Sciatic nerve (tissue), 2 donors: ENCODE measurements around the gene NAGS. TPM values are rescaled to one million over a fixed set of nuclear protein-coding genes. Genes with fewer than 3 reads are reported as not detected.
"Not testable (repeated sequence)": the region's sequence is repeated elsewhere in the genome, so short reads cannot be mapped to it uniquely, and the experiment has no call there.

ENCODE experiments used
- ATAC-seq: fragments of 200-7000 bp; cut with Tn5 transposase; one replicate; pipeline ENCODE4 v1.9.1; 2020; ENCODE audit warnings: mild to moderate bottlenecking, moderate library complexity
- DNase-seq: peaks from one replicate; pipeline ENCODE4 v3.0.0-alpha.2; 2020; ENCODE audit warnings: low spot score
- intact Hi-C: fragments of 100-400 bp; cut with DNase I; formaldehyde crosslinking; loops from one replicate; pipeline ENCODE4 v1.14.2; 2022
- total RNA-seq: library from RNA; stranded (reverse); fragmentation: NEBNext Ultra II Directional; extraction: Animal tissue kit (Norgen Biotek cat#: 25700); gene quantifications from one replicate; pipeline ENCODE4 v1.2.1, GENCODE V29; 2021
- donor health status: DM: no; HTN: no; CAD: no.
- donor health status: DM: no; HTN: no; CAD: no.

Gene NAGS, protein sequence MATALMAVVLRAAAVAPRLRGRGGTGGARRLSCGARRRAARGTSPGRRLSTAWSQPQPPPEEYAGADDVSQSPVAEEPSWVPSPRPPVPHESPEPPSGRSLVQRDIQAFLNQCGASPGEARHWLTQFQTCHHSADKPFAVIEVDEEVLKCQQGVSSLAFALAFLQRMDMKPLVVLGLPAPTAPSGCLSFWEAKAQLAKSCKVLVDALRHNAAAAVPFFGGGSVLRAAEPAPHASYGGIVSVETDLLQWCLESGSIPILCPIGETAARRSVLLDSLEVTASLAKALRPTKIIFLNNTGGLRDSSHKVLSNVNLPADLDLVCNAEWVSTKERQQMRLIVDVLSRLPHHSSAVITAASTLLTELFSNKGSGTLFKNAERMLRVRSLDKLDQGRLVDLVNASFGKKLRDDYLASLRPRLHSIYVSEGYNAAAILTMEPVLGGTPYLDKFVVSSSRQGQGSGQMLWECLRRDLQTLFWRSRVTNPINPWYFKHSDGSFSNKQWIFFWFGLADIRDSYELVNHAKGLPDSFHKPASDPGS
- 0.58 TPM for total RNA-seq

DNA sequence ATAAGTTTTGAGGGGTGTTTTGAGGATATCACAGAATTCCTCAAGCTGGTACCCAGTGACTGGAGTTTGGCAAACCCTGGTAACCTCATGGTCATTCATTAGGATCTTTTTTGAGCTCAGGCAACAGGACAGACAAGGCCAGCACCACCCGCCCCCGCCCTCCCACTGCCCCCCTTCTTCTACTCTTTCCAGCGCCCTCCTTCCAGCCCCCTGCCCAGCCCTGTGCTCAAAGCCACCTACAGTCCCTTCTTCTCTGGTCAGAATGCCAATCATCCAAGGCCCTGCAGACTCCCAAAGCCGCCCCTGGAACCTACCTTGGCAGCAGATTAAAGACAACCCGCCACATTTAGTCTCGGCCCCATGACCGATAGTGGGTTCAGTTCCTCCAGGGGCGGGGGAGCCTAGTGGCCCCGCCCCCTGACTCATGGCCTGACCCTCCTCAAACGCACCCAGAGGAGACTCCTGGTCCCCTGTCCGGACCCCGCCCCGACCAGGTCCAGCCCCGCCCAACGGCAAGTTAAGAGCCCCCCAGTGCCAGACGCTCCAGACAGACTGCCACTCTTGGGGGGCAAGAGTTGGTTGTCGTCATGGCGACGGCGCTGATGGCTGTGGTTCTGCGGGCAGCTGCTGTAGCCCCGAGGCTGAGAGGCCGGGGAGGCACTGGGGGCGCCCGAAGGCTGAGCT, at the start of gene NAGS:
Gene NAGS, plus strand, starts transcription at position 546 of the 684 bp plus-strand sequence. Its CDS starts 42 bp downstream, at position 588.
- intact Hi-C loops = no loop called here
- ATAC-seq = no peak
- no peak for DNase-seq

DNA sequence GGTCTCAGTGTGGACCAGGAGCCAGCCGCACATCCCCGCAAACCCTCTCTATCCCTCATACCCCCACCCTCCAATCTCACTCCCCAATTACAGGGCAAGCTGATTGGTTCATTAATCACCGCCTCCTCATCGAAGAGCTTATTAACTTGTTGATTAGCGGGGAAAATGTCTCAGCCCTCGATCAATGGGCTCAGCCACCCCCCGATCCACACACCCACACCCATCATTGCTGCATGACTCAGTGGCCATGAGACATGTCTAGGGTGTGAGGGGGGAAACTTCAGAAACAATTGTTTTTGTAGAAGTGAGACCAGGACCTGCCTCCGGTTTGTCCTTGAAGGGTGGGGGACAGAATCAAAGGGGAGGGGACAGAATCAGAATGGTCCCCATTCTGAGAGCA, 48.2 kb upstream of the NAGS start:
- no peak for DNase-seq
- ATAC-seq = no peak
- intact Hi-C loops = no loop called here

DNA sequence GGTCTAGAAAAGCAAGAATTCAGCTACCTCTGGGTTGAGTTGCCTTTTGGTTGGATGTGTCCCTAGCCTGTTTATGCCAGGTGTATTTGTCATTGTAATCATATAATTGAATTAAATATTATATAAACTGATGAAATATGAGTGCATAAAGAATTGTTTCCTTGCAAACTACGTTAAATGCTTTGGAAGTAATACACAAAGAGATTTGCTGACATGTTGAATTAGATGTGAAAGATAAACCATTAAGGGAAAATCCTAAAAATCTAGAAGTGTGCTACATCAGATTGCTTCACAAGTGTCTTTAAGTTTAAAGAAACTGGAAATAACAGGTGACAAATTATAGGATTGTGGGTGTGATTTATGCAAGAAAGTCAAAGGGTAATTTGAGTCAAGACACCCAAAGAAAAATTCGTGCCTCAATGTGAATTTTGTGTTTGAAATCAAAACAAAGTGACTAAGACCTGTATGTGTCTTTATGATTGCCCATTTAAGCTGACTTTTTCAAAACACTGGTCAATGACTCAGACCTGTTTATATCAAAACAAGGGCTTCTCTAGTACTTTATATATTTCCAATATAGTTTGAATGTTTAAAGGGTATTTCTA, 45.6 kb upstream of the NAGS start:
- no peak for ATAC-seq
- DNase-seq = no peak
- intact Hi-C loops = no loop called here

DNA sequence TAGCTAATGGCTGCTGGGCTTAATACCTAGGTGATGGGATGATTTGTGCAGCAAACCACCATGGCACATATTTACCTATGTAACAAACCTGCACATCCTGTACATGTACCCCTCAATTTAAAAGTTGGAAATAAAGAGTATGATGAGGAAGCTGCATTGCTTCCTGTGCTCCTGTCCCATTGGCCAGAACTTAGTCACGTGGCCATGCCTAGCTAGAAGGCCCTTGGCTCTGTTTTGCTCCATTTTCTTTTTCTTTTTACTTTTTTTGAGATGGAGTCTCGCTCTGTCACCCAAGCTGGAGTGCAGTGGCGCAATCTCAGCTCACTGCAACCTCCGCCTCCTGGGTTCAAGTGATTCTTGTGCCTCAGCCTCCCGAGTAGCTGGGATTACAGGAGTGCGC, 43.1 kb upstream of the NAGS start:
- DNase-seq, ATAC-seq: not testable (repeated sequence)

DNA sequence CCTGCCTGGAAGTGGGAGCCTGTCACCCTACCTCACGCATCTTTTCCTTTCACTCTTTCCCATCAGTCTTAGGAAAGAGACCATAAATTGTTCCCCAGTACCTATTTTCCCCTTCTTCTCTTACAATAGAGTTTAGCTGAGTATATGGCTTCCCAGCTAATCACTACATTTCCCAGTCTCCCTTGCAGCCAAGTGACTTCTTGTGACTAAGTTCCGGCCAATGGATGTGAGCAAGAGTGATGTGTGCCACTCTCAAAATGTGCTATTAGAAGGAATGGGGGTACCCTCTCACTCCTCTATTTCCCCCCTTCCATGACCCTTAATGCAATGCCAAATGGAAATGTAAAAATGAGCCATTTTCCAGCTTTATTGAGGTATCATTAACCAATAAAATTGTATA, 42.5 kb upstream of the NAGS start:
- intact Hi-C loops = no loop called here
- DNase-seq (no peak), ATAC-seq (no peak)

More for the DNA sequence above, 43.1 kb upstream of the NAGS start:
- intact Hi-C loops = not testable (repeated sequence)

DNA sequence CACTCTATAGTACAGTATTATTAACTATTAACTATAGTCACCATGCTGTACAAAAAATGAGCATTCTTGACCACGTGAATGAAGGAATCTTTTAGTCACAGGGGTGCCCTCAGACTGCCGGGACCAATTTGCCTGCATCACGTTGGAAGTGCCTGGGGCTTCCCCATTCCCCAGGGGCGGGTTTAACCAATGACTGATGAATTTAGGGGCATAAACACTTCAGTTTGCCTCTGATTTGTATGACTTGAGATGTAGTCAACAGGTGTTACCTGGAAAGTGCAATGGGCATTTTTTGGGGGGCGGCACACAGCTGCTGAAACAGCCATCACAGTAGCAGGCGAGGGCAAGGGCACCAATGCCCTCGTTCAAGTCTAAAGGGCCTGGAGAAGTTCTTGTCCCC, 41.9 kb upstream of the NAGS start:
- ATAC-seq (no peak), DNase-seq (no peak)
- intact Hi-C loops = no loop called here

DNA sequence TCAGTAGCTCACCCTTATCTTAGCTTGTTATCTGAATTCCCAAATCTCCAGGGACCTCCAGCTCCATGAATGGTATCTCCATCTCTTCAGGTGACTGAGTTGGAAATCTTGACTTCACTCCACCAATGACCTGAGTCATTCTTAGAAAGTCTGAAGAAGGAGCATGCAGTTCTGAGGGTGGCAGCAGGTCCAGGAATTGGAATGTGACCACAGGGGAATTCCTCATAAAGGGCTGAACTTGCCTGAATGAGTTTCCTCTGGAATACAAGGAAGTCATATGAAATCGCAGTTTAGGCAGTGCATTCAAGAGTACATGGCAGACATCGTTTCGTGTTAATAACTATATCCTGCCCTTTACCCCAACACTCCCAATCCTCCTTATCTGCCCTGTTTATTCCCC, 38.1 kb upstream of the NAGS start:
- DNase-seq (no peak), ATAC-seq (no peak)
- intact Hi-C loops = no loop called here

DNA sequence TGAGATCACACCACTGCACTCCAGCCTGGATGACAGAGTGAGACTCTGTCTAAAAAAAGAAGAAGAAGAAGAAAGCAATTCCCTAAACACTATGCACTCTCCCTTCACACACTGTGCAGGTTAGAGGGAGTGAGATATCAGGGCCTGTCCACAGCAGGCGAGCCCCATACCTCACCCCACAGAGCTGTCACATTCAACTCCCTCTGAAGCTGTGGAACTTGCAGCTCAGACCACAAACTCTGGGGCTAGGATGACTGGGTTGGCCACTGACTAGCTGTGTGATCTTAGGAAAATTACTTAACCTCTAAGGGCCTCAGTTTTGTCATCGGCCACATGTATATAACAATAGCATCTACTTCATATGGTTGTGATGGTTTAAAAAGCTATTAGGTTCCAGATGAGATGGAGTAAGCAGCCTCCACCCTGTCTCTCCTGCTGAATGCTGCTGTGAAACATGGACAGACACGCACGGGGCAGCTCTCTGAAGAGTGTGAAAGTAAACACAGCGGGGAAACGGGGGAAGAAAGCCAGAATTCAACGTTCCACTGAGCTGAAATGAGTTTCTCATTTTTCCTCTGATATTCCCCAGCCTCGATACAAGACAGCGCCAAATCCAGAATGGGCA, 37.1 kb upstream of the NAGS start:
- intact Hi-C loops = no loop called here
- ATAC-seq = no peak
- no peak for DNase-seq

DNA sequence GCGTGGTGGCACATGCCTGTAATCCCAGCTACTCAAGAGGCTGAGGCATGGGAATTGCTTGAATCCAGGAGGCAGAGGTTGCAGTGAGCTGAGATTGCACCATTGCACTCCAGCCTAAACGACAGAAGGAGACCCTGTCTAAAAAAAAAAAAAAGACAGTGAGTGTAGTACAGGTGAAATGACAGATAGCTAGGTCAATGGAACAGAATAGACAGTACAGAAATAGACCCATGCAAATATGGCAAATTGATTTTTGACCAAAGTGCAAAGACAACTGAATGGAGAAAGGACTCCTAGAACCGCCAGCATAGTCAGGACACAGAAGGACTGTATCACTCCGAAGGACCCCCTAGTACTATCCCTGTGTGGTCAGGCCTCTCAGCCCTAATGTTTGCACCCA, 34.1 kb upstream of the NAGS start:
- intact Hi-C loops = no loop called here
- no peak for ATAC-seq
- no peak for DNase-seq

DNA sequence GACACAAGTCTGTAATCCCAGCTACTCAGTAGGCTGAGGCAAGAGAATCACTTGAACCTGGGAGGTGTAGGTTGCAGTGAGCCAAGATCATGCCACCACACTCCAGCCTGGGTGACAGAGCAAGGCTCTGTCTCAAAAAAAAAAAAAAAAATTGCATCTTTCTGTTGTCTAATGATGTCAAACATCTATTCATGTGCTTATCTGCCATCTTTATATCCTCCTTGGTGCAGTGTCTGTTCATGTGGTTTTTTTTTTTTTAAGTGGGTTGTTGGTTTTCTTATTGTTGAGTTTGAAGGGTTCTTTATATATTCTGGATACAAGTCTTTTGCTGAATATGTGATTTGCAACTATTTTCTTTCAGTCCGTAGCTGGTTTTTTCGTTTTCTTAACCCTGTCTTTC, 33.0 kb upstream of the NAGS start:
- ATAC-seq, DNase-seq, intact Hi-C loops: not testable (repeated sequence)

DNA sequence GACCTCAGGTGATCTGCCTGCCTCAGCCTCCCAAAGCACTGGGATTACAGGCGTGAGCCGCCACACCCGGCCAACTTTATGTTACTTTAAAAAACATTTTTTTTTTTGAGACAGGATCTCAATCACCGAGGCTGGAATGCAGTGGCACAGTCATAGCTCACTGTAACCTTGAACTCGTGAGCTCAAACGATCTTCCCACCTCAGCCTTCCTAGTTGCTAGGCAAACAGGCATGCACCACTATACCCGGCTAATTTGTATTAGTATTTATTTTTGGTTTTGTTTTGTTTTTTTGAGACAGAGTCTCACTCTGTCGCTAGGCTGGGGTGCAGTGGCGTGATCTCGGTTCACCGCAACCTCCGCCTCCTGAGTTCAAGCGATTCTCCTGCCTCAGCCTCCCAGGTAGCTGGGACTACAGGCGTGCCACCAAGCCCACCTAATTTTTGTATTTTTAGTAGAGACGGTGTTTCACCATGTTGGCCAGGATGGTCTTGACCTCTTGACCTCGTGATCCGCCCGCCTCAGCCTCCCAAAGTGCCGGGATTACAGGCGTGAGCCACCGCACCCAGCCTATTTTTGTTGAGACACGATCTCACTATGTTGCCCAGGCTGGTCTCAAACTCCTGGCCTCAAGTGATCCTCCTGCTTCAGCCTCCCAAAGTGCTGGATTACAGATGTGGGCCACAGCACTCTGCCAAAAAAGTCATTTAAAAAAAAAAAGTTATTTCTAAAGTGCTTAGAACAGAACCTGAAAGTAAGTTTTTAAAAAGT, 31.8 kb upstream of the NAGS start:
- intact Hi-C loops, ATAC-seq, DNase-seq: not testable (repeated sequence)

DNA sequence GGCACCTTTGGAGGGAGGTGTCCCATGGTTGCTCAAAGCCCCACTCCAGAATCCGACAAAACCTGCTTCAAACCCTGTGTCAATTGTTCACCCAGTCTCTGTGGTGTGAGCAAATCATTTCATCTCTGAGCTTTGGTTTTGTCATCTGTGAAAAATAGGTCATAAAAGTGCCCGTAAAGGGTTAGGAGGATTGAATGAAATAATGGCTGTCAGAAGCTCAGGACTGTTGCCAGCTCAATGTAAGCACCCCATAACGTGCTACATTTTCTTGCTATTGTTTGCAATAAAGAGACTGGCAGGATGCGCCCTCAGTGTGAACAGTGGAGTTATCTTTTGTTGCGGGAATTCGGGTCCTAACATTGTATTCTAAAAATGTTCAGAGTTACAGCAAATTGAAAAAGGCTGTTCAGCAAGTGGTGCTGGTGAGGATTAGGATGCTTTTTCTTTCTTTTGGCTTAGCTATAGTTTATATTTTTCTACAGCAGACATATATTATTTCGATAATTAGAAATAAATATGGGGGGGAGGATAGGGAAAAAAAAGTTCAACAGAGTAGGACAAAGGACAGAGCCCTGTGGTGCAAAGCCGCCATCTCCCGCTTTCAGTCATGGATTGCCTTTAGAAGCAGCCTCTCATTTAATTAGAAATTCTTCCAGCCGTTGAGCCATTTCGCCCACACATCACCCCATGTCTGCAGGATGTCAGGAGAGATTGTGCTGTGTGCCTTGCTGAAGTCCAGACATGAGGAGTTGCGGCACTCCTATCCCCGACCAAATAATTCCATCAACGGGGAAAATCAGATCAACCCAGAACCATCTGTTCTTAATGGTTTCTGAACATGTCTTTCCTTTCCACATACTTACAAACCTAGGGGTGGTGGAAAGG, 29.8 kb upstream of the NAGS start:
- no peak for DNase-seq
- ATAC-seq = no peak
- intact Hi-C loops = no loop called here

DNA sequence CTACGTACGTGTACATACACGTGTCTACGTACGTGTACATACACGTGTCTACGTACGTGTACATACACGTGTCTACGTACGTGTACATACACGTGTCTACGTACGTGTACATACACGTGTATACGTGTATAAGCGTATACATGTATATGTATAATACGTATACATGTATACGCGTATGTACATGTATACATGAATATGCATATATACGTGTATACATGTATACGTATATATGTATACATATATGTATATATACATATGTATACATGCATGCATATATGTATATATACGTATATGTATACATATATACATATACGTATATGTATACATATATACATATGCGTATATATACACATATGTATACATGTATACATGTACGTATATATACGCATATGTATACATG, 28.5 kb upstream of the NAGS start:
- intact Hi-C loops = no loop called here
- ATAC-seq = no peak

DNA sequence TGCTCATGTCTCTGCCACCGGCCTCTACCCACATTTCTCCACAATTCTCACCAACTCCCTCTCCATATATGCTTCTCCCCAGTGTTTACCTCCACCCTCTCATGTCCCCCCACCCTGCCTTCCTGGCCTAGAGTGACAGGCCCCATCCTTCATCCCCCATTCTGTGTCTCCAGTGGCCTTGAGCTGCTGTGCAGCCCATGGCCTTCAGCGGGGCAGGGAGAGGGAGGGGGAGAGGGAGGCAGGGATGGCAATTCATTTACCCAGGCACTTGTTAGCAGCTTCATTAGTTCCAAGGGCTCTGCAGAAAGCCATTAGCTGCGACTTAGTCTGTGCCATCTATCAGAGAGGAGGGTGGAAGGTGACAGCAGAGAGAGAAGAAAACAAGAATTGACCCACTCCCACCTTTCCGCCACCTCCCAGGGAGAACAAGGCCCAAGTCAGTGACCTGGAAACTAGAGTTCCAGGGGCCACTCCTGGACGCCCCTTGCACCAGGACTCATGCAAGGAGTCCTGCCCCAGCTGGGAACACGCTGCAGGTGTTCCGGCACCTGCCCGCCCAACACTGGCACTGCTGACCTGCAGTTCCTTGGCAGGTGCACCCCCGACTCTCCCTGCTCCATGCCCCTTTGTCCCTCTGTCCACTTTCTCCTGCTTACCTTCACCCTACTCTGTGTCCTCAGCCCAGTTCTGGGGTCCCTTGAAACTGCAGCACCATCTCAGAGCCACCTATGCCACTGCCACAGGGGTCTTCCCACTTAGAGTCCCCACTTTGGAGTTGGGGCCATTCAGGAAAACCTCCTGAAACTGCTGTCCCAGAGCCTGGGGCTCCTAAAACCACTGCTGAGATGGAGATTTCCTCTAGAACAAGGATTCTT, 27.2 kb upstream of the NAGS start:
- ATAC-seq (no peak), DNase-seq (no peak)
- intact Hi-C loops = no loop called here

More for the DNA sequence above, 28.5 kb upstream of the NAGS start:
- no peak for DNase-seq

DNA sequence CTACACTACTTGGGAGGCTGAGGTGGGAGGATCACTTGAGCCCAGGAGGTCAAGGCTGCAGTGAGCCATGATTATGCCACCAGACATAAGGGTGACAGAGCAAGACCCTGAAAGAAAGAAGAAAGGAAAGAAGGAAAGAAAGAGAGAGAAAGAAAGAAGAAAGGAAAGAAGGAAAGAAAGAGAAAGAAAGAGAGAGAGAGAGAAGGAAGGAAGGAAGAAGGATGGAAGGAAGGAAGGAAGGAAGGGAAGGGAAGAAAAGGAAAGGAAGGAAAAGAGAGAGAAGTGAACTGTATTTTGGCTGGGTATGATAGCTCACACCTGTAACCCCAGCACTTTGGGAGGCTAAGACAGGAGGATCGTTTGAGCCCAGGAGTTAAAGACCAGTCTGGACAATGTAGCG, 26.3 kb upstream of the NAGS start:
- ATAC-seq = no peak
- no peak for DNase-seq
- intact Hi-C loops = no loop called here

DNA sequence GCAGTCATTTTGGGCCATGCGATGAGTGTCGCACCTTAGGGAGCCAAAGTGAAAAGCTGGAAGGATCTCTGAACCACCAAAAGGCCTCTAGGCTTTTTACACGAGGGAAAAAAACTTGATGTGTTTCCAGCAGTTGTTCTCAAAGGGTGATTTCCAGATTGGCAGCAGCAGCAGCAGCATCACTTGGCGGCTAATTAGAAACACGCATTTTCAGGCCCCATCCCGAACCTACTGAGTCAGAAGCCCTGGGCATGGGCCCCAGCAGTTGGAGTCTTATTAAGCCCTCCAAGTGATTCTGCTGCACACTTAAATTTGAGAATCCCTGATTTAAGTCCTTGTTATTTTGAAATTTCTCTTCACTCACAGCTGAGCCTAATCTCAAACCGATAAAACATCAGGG, 25.4 kb upstream of the NAGS start:
- no peak for ATAC-seq
- intact Hi-C loops = no loop called here

DNA sequence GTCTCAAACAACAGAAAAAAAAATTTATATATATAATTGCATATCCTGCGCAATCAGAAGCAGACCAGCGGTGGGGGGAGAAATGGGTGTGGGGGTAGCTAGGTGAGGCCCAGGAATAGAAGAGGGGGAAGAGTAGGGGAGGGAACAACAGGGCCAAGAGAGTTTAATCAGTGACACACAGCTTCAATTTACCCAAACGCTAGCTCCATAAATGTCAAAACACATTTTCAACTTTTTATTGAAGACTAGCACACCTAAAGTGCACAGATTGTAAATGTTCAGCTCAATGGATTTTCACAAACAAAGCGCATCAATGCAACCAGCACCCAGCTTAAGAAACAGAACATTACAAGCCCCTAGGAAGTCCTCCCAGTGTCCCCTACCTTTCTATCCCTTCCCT, 24.8 kb upstream of the NAGS start:
- DNase-seq (no peak), ATAC-seq (no peak)
- intact Hi-C loops = no loop called here

More for the DNA sequence above, 25.4 kb upstream of the NAGS start:
- DNase-seq = no peak
